Duodenal mucosa (tissue), 2 donors: ENCODE measurements around the gene GTF3C6.

Experiments
- H3K27ac ChIP-seq: one replicate; pipeline ENCODE4 v1.7.0; 2013; ENCODE audit warnings: low read depth, low read length
- H3K27me3 ChIP-seq, 2 donors: one replicate each; pipeline ENCODE4 v1.7.0; 2013; ENCODE audit warnings: low read length in 2 of 2, control low read depth in 1 of 2; ENCODE audit not compliant: insufficient read depth in 2 of 2, control insufficient read depth in 1 of 2
- H3K36me3 ChIP-seq, 2 donors: one replicate each; pipeline ENCODE4 v1.7.0; 2013; ENCODE audit warnings: low read length in 2 of 2, control low read depth in 1 of 2; ENCODE audit not compliant: insufficient read depth in 2 of 2, control insufficient read depth in 1 of 2
- H3K4me1 ChIP-seq, 2 donors: one replicate each; pipeline ENCODE4 v1.7.0; 2013; ENCODE audit warnings: low read length in 2 of 2, control low read depth in 1 of 2; ENCODE audit not compliant: insufficient read depth in 2 of 2, control insufficient read depth in 1 of 2
- H3K4me3 ChIP-seq, 2 donors: one replicate each; pipeline ENCODE4 v1.7.0; 2013; ENCODE audit warnings: low read length in 2 of 2, low read depth in 1 of 2
- H3K9ac ChIP-seq, 2 donors: one replicate each; pipeline ENCODE4 v1.7.0; 2013; ENCODE audit warnings: low read length in 2 of 2, low read depth in 1 of 2
- H3K9me3 ChIP-seq, 2 donors: one replicate each; pipeline ENCODE4 v1.7.0; 2013; ENCODE audit warnings: low read length in 2 of 2, control low read depth in 1 of 2; ENCODE audit not compliant: control insufficient read depth in 1 of 2

Gene GTF3C6

GRCh38 chr6:110976575-110976974 lies 18.1 kb downstream of the GTF3C6 start:
- Histone ChIP-seq H3K27me3 (no peaks in the 10 kb centered on the region), H3K4me3 (no peak overlapping the region), H3K9ac (no peak overlapping the region), H3K4me1 (peaks cover 0 to 5% of the 10 kb centered on the region in 2 donors), H3K27ac (no peak overlapping the region), H3K36me3 (no peaks in the 10 kb centered on the region), H3K9me3 (no peaks in the 10 kb centered on the region)

GRCh38 chr6:110979565-110980101 lies 21.1 kb downstream of the GTF3C6 start:
- H3K27ac ChIP-seq: no peak overlapping the region
- peaks cover 8 to 15% of the 10 kb centered on the region in 2 donors for H3K4me1 ChIP-seq
- H3K4me3 ChIP-seq: no peak overlapping the region
- H3K36me3 ChIP-seq: no peaks in the 10 kb centered on the region
- no peaks in the 10 kb centered on the region for H3K9me3 ChIP-seq
- no peak overlapping the region for H3K9ac ChIP-seq
- no peaks in the 10 kb centered on the region for H3K27me3 ChIP-seq

- H3K27me3 ChIP-seq: no peaks in the 10 kb centered on the region
- H3K9ac ChIP-seq: no peak overlapping the region
Measured at GRCh38 chr6:110980227-110980626, 21.7 kb downstream of the GTF3C6 start.

GRCh38 chr6:110980648-110981047 lies 22.1 kb downstream of the GTF3C6 start:
- Histone ChIP-seq H3K27ac (no peak overlapping the region), H3K27me3 (no peaks in the 10 kb centered on the region), H3K9me3 (no peaks in the 10 kb centered on the region), H3K4me1 (peaks cover 8 to 15% of the 10 kb centered on the region in 2 donors), H3K36me3 (peaks cover 0 to 4% of the 10 kb centered on the region in 2 donors), H3K4me3 (peak overlapping the region; percentile 91 to 100), H3K9ac (peak overlapping the region in 1 of 2 donors; percentile 94)

More at GRCh38 chr6:110980227-110980626, 21.7 kb downstream of the GTF3C6 start:
- Histone ChIP-seq H3K4me3 (no peak overlapping the region), H3K9me3 (no peaks in the 10 kb centered on the region), H3K4me1 (peaks cover 8 to 15% of the 10 kb centered on the region in 2 donors), H3K36me3 (peaks cover 0 to 1% of the 10 kb centered on the region in 2 donors), H3K27ac (no peak overlapping the region)

GRCh38 chr6:110981202-110981600 lies 22.7 kb downstream of the GTF3C6 start:
- Histone ChIP-seq H3K36me3 (peaks cover 0 to 10% of the 10 kb centered on the region in 2 donors), H3K4me1 (peaks cover 8 to 15% of the 10 kb centered on the region in 2 donors), H3K27me3 (no peaks in the 10 kb centered on the region), H3K9ac (peak overlapping the region in 1 of 2 donors; percentile 94), H3K9me3 (no peaks in the 10 kb centered on the region), H3K27ac (no peak overlapping the region), H3K4me3 (peak overlapping the region; percentile 91 to 100)

- peaks cover 0 to 49% of the 10 kb centered on the region in 2 donors for H3K36me3 ChIP-seq
- H3K4me3 ChIP-seq: no peak overlapping the region
- H3K4me1 ChIP-seq: no peaks in the 10 kb centered on the region
- H3K27me3 ChIP-seq: no peaks in the 10 kb centered on the region
- H3K9ac ChIP-seq: no peak overlapping the region
- no peaks in the 10 kb centered on the region for H3K9me3 ChIP-seq
- no peak overlapping the region for H3K27ac ChIP-seq
Measured at GRCh38 chr6:110990840-110991576, 32.5 kb downstream of the GTF3C6 start.

GRCh38 chr6:110996691-110997090 lies 38.2 kb downstream of the GTF3C6 start:
- Histone ChIP-seq H3K4me1 (no peaks in the 10 kb centered on the region), H3K27ac (no peak overlapping the region), H3K36me3 (peaks cover 3 to 65% of the 10 kb centered on the region in 2 donors), H3K9me3 (no peaks in the 10 kb centered on the region), H3K4me3 (no peak overlapping the region), H3K27me3 (no peaks in the 10 kb centered on the region), H3K9ac (no peak overlapping the region)

GRCh38 chr6:110999634-111000270 lies 41.2 kb downstream of the GTF3C6 start:
- H3K36me3 ChIP-seq: peaks cover 4 to 68% of the 10 kb centered on the region in 2 donors

GRCh38 chr6:111002350-111002749 lies 43.8 kb downstream of the GTF3C6 start:
- Histone ChIP-seq H3K4me3 (no peak overlapping the region), H3K27ac (no peak overlapping the region), H3K9ac (no peak overlapping the region), H3K27me3 (no peaks in the 10 kb centered on the region), H3K36me3 (peaks cover 4 to 64% of the 10 kb centered on the region in 2 donors), H3K4me1 (no peaks in the 10 kb centered on the region), H3K9me3 (no peaks in the 10 kb centered on the region)

More at GRCh38 chr6:110999634-111000270, 41.2 kb downstream of the GTF3C6 start:
- Histone ChIP-seq H3K27ac (no peak overlapping the region), H3K4me3 (no peak overlapping the region), H3K9me3 (no peaks in the 10 kb centered on the region), H3K9ac (no peak overlapping the region), H3K27me3 (no peaks in the 10 kb centered on the region), H3K4me1 (no peaks in the 10 kb centered on the region)
